NB4 (cell line): ENCODE results near the gene PLA2G12A.

Source experiments
- CTCF ChIP-seq: IDR thresholded peaks from one replicate; pipeline ENCODE4 v1.5.1; 2012; ENCODE audit warnings: low read depth, low read length
- POLR2A ChIP-seq: IDR thresholded peaks from 2 replicates; pipeline ENCODE4 v1.6.1; 2011; ENCODE audit warnings: mild to moderate bottlenecking; ENCODE audit not compliant: insufficient read length; ENCODE audit errors: extremely low read depth

DNA sequence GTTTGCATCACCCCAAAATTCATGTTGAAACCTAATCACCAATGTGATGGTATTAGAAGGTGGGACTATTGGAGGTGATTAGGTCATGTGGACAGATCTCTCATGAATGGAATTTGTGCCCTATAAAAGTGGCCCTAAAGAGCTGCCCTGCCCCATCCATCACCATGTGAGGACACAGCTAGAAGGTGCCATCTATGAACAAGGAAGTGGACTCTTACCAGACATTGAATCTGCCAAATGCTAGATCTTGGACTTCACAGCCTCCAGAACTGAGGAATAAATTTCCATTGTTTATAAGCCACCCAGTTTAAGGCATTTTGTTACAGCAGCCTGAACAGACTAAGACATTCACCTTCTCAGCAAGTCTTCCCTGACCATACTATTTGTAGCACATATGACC, 7.5 kb downstream of the PLA2G12A start:
- TF ChIP-seq CTCF (no peak), POLR2A (no peak)
